D721Med (cell line): ENCODE data around the gene TRNAU1AP.
"Not testable (repeated sequence)": the region's sequence is repeated elsewhere in the genome, so short reads cannot be mapped to it uniquely, and the experiment has no call there.

ENCODE experiments used
- DNase-seq: peaks from one replicate; pipeline ENCODE4 v3.0.0; 2011; ENCODE audit warnings: low spot score; ENCODE audit not compliant: insufficient read length
- FAIRE-seq: peaks from 2 replicates; lab custom pipeline; 2011; peaks lifted over from hg19 to GRCh38; lab: Jason Lieb, UNC
- CTCF ChIP-seq: IDR thresholded peaks from 2 replicates; pipeline ENCODE4 v1.5.1; 2012; ENCODE audit warnings: mild to moderate bottlenecking, control low read depth; ENCODE audit not compliant: insufficient read depth; ENCODE audit errors: missing control alignments

Gene TRNAU1AP

GRCh38 chr1:28579401-28579800 is 26.5 kb downstream of the TRNAU1AP start:
- TF ChIP-seq CTCF, result no peak
- DNase-seq (no peak), FAIRE-seq (no peak)

- FAIRE-seq (no peak), DNase-seq (no peak)
These were observed 28.0 kb downstream of the TRNAU1AP start for GRCh38 chr1:28580722-28581530.

GRCh38 chr1:28581531-28582247 is 28.8 kb downstream of the TRNAU1AP start:
- DNase-seq (peak; percentile 94), FAIRE-seq (no peak)
- TF ChIP-seq CTCF, result no peak

More at GRCh38 chr1:28580722-28581530, 28.0 kb downstream of the TRNAU1AP start:
- TF ChIP-seq CTCF, result peak; percentile 14

- no peak for DNase-seq
These were observed 29.3 kb downstream of the TRNAU1AP start for GRCh38 chr1:28582248-28582615.

GRCh38 chr1:28586585-28587391 is 33.9 kb downstream of the TRNAU1AP start:
- DNase-seq, FAIRE-seq: not testable (repeated sequence)

More at GRCh38 chr1:28582248-28582615, 29.3 kb downstream of the TRNAU1AP start:
- TF ChIP-seq CTCF, result no peak
- FAIRE-seq, result no peak

- no peak for TF ChIP-seq CTCF
- peak; percentile 60 for DNase-seq
These were observed 38.9 kb downstream of the TRNAU1AP start, which contains the start of gene RAB42 for GRCh38 chr1:28591708-28592320. RAB42 (plus strand) TSS chr1:28592265; CDS start chr1:28592512, 247 bp downstream.

More at GRCh38 chr1:28591708-28592320, 38.9 kb downstream of the TRNAU1AP start, which contains the start of gene RAB42:
- FAIRE-seq, result no peak
